ENCODE measurements around the gene FAM83F. TPM values are rescaled to one million over a fixed set of nuclear protein-coding genes. Genes with fewer than 3 reads are reported as not detected.
A peak's percentile ranks its signal among the peaks of the same experiment; 100 is the strongest.

FAM83F gene
- total and polyA plus RNA-seq, 4 donors = 0.39 to 1.5 (median 1.2) TPM

DNA sequence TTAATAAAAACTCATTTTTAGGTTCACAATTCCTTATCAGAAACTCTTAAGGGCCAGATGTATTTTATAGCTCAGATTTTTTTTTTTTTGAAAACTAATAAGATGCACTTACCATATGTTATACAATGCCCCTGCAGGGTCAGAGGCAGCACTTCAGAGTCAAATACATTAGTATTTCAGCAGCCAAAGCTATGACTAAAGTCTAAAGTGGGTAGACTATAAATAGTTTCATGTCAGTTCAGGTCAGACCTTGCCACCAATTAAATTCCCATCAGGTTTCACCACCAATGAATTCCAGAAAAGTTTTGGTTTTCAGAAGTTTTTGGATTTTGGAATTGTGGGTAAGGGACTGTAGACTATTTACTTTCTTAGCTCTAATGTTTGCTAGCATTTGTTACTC is 75.9 kb downstream of the FAM83F start:
- Histone ChIP-seq H3K27me3 (ENCODE audit: control insufficient read depth in 4 of 4, insufficient read depth in 4 of 4, low read length in 3 of 4) (no peaks in the 10 kb centered on the region), H3K27ac (ENCODE audit: low read depth in 1 of 2, low read length in 2 of 2) (peak overlapping the region; percentile 57 to 64), H3K4me1 (ENCODE audit: control insufficient read depth in 4 of 4, insufficient read depth in 4 of 4, low read length in 3 of 4) (peaks cover 0 to 17% (median 8%) of the 10 kb centered on the region in 4 donors), H3K4me3 (ENCODE audit: low read depth in 1 of 3, low read length in 3 of 3) (no peak overlapping the region), H3K9me3 (ENCODE audit: control insufficient read depth in 4 of 4, low read length in 3 of 4) (no peaks in the 10 kb centered on the region), H3K9ac (ENCODE audit: low read depth in 1 of 2, low read length in 2 of 2) (no peak overlapping the region), H3K36me3 (ENCODE audit: control insufficient read depth in 4 of 4, insufficient read depth in 3 of 4, low read depth in 1 of 4, low read length in 3 of 4) (no peaks in the 10 kb centered on the region)
- no peak for DNase-seq (ENCODE audit: low spot score)
- TF ChIP-seq YY1 (IDR thresholded peaks at IDR 0.05) (peak; percentile 28), RAD21 (IDR thresholded peaks at IDR 0.05) (peak; percentile 14 to 23), HNF4G (IDR thresholded peaks at IDR 0.05) (no peak), JUND (IDR thresholded peaks at IDR 0.05) (peak in 1 of 2 donors; percentile 37), SP1 (IDR thresholded peaks at IDR 0.05) (peak; percentile 48), HNF4A (conservative IDR thresholded peaks at IDR 0.05) (peak; percentile 76 to 78), RXRA (IDR thresholded peaks at IDR 0.05) (peak; percentile 65 to 74)
- TF ChIP-seq, protein P1, sequence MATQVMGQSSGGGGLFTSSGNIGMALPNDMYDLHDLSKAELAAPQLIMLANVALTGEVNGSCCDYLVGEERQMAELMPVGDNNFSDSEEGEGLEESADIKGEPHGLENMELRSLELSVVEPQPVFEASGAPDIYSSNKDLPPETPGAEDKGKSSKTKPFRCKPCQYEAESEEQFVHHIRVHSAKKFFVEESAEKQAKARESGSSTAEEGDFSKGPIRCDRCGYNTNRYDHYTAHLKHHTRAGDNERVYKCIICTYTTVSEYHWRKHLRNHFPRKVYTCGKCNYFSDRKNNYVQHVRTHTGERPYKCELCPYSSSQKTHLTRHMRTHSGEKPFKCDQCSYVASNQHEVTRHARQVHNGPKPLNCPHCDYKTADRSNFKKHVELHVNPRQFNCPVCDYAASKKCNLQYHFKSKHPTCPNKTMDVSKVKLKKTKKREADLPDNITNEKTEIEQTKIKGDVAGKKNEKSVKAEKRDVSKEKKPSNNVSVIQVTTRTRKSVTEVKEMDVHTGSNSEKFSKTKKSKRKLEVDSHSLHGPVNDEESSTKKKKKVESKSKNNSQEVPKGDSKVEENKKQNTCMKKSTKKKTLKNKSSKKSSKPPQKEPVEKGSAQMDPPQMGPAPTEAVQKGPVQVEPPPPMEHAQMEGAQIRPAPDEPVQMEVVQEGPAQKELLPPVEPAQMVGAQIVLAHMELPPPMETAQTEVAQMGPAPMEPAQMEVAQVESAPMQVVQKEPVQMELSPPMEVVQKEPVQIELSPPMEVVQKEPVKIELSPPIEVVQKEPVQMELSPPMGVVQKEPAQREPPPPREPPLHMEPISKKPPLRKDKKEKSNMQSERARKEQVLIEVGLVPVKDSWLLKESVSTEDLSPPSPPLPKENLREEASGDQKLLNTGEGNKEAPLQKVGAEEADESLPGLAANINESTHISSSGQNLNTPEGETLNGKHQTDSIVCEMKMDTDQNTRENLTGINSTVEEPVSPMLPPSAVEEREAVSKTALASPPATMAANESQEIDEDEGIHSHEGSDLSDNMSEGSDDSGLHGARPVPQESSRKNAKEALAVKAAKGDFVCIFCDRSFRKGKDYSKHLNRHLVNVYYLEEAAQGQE (IDR thresholded peaks at IDR 0.05) = no peak

- no peaks in the 10 kb centered on the region for H3K9me3 ChIP-seq (ENCODE audit: control insufficient read depth in 4 of 4, low read length in 3 of 4)
- peak overlapping the region; percentile 4 to 57 for H3K27ac ChIP-seq (ENCODE audit: low read depth in 1 of 2, low read length in 2 of 2)
- 50% methylated on average over 8 of the region's 8 CpGs for WGBS
- no peak overlapping the region for H3K4me3 ChIP-seq (ENCODE audit: low read depth in 1 of 3, low read length in 3 of 3)
- no peaks in the 10 kb centered on the region for H3K27me3 ChIP-seq (ENCODE audit: control insufficient read depth in 4 of 4, insufficient read depth in 4 of 4, low read length in 3 of 4)
- peaks cover 1 to 17% (median 8%) of the 10 kb centered on the region in 4 donors for H3K4me1 ChIP-seq (ENCODE audit: control insufficient read depth in 4 of 4, insufficient read depth in 4 of 4, low read length in 3 of 4)
- TF ChIP-seq FOXA2 (IDR thresholded peaks at IDR 0.05) (no peak), YY1 (IDR thresholded peaks at IDR 0.05) (peak; percentile 29)
- H3K36me3 ChIP-seq (ENCODE audit: control insufficient read depth in 4 of 4, insufficient read depth in 3 of 4, low read depth in 1 of 4, low read length in 3 of 4) = no peaks in the 10 kb centered on the region
- no peak for DNase-seq (ENCODE audit: low spot score)
- no peak overlapping the region for H3K9ac ChIP-seq (ENCODE audit: low read depth in 1 of 2, low read length in 2 of 2)
These were observed 77.0 kb downstream of the FAM83F start for GRCh38 chr22:40071720-40072119.

- H3K9ac ChIP-seq (ENCODE audit: low read depth in 1 of 2, low read length in 2 of 2) = no peak overlapping the region
- H3K27me3 ChIP-seq (ENCODE audit: control insufficient read depth in 4 of 4, insufficient read depth in 4 of 4, low read length in 3 of 4) = no peaks in the 10 kb centered on the region
- H3K27ac ChIP-seq (ENCODE audit: low read depth in 1 of 2, low read length in 2 of 2) = no peak overlapping the region
- H3K4me1 ChIP-seq (ENCODE audit: control insufficient read depth in 4 of 4, insufficient read depth in 4 of 4, low read length in 3 of 4) = peaks cover 0 to 2% (median 0%) of the 10 kb centered on the region in 4 donors
- WGBS = 76% methylated on average over 8 of the region's 8 CpGs
- H3K9me3 ChIP-seq (ENCODE audit: control insufficient read depth in 4 of 4, low read length in 3 of 4) = no peaks in the 10 kb centered on the region
- no peak overlapping the region for H3K4me3 ChIP-seq (ENCODE audit: low read depth in 1 of 3, low read length in 3 of 3)
- H3K36me3 ChIP-seq (ENCODE audit: control insufficient read depth in 4 of 4, insufficient read depth in 3 of 4, low read depth in 1 of 4, low read length in 3 of 4) = no peaks in the 10 kb centered on the region
- DNase-seq (ENCODE audit: low spot score) = no peak
- TF ChIP-seq, protein P2, sequence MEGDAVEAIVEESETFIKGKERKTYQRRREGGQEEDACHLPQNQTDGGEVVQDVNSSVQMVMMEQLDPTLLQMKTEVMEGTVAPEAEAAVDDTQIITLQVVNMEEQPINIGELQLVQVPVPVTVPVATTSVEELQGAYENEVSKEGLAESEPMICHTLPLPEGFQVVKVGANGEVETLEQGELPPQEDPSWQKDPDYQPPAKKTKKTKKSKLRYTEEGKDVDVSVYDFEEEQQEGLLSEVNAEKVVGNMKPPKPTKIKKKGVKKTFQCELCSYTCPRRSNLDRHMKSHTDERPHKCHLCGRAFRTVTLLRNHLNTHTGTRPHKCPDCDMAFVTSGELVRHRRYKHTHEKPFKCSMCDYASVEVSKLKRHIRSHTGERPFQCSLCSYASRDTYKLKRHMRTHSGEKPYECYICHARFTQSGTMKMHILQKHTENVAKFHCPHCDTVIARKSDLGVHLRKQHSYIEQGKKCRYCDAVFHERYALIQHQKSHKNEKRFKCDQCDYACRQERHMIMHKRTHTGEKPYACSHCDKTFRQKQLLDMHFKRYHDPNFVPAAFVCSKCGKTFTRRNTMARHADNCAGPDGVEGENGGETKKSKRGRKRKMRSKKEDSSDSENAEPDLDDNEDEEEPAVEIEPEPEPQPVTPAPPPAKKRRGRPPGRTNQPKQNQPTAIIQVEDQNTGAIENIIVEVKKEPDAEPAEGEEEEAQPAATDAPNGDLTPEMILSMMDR (IDR thresholded peaks at IDR 0.05; ENCODE audit: low read depth, low read length, missing input control) = no peak
- no peak for TF ChIP-seq FOXA1 (IDR thresholded peaks at IDR 0.05)
- no peak for TF ChIP-seq YY1 (IDR thresholded peaks at IDR 0.05)
- no peak for TF ChIP-seq RAD21 (IDR thresholded peaks at IDR 0.05)
- no peak for TF ChIP-seq EGR1 (IDR thresholded peaks at IDR 0.05; ENCODE audit: low read depth in 2 of 2)
- TF ChIP-seq NR2F2 (IDR thresholded peaks at IDR 0.05) = no peak
- no peak for TF ChIP-seq HNF4G (IDR thresholded peaks at IDR 0.05)
- no peak for TF ChIP-seq ZBTB33 (IDR thresholded peaks at IDR 0.05)
- TF ChIP-seq, protein P3, sequence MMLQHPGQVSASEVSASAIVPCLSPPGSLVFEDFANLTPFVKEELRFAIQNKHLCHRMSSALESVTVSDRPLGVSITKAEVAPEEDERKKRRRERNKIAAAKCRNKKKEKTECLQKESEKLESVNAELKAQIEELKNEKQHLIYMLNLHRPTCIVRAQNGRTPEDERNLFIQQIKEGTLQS (IDR thresholded peaks at IDR 0.05) = no peak
- TF ChIP-seq, protein P1 (IDR thresholded peaks at IDR 0.05) = no peak
- no peak for TF ChIP-seq RXRA (IDR thresholded peaks at IDR 0.05)
- no peak for TF ChIP-seq HNF4A (conservative IDR thresholded peaks at IDR 0.05)
These were observed 82.2 kb downstream of the FAM83F start for GRCh38 chr22:40076702-40077645.
